Measurements from ENCODE around the gene PLS3. TPM values are rescaled to one million over a fixed set of nuclear protein-coding genes. Genes with fewer than 3 reads are reported as not detected.
A peak's percentile ranks its signal among the peaks of the same experiment; 100 is the strongest.

The PLS3 gene
- total RNA-seq, 1 donor from 2014 or later, result 17.8 TPM

GRCh38 chrX:115559672-115560071 is 1.3 kb upstream of the PLS3 start:
- no peaks in the 10 kb centered on the region for H3K27me3 Mint-ChIP-seq (ENCODE audit: unreplicated experiment)
- no peak for TF ChIP-seq CTCF (IDR thresholded peaks at IDR 0.05; ENCODE audit: partially characterized antibody, unreplicated experiment)
- H3K36me3 Mint-ChIP-seq (ENCODE audit: unreplicated experiment), result no peaks in the 10 kb centered on the region
- H3K9me3 Mint-ChIP-seq (ENCODE audit: unreplicated experiment), result no peaks in the 10 kb centered on the region
- H3K27ac Mint-ChIP-seq (ENCODE audit: unreplicated experiment), result no peak overlapping the region
- no peak for DNase-seq
- H3K4me3 Mint-ChIP-seq (ENCODE audit: unreplicated experiment), result no peak overlapping the region
- no peaks in the 10 kb centered on the region for H3K4me1 Mint-ChIP-seq (ENCODE audit: low read depth, unreplicated experiment)

DNA sequence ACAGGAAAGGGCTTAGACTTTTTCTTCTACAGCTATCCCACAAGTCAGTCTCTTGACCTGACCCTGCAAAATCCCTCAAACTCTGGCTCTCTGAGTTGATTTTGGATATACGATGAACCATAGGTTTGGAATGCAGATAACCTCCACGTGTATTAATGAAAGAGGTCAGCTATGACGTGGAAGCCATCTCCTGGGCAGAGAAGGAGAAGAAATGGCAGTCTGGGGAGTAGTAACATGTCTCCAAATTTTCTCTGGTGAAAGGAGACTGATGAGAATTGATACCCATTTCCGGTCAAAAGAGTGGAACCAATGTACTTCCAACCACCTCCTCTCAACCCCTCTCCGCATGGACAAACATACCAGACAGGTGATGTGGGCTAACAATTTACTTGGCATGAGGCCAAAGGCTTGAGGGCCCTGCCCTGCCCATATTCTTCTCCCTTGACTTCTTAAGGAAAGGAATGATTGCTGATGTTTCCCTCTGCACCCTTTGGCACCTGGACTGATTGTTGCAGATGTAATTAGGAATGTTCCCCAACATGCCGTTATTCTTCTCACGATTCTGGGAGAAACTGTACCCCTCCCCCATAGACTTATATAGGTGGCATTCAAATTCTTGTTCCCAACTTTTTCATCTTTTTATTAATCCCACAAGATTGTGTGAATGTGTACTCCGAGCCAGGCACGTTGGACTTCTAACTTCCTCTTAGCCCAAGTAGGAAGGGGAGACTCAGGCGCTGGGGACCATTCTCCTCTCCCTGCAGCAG is 580 bp upstream of the PLS3 start:
- Mint-ChIP-seq H3K27me3 (ENCODE audit: unreplicated experiment) (no peaks in the 10 kb centered on the region), H3K36me3 (ENCODE audit: unreplicated experiment) (no peaks in the 10 kb centered on the region), H3K4me1 (ENCODE audit: low read depth, unreplicated experiment) (no peaks in the 10 kb centered on the region), H3K4me3 (ENCODE audit: unreplicated experiment) (peak overlapping the region; percentile 88), H3K27ac (ENCODE audit: unreplicated experiment) (no peak overlapping the region), H3K9me3 (ENCODE audit: unreplicated experiment) (no peaks in the 10 kb centered on the region)
- no peak for DNase-seq
- no peak for TF ChIP-seq CTCF (IDR thresholded peaks at IDR 0.05; ENCODE audit: partially characterized antibody, unreplicated experiment)

GRCh38 chrX:115561605-115562479 is 868 bp downstream of the PLS3 start:
- TF ChIP-seq CTCF (IDR thresholded peaks at IDR 0.05; ENCODE audit: partially characterized antibody, unreplicated experiment), result no peak
- peak; percentile 36 for DNase-seq
- Mint-ChIP-seq H3K27ac (ENCODE audit: unreplicated experiment) (no peak overlapping the region), H3K27me3 (ENCODE audit: unreplicated experiment) (no peaks in the 10 kb centered on the region), H3K9me3 (ENCODE audit: unreplicated experiment) (no peaks in the 10 kb centered on the region), H3K4me3 (ENCODE audit: unreplicated experiment) (peak overlapping the region; percentile 88), H3K36me3 (ENCODE audit: unreplicated experiment) (no peaks in the 10 kb centered on the region), H3K4me1 (ENCODE audit: low read depth, unreplicated experiment) (no peaks in the 10 kb centered on the region)

GRCh38 chrX:115562480-115562847 is 1.5 kb downstream of the PLS3 start:
- Mint-ChIP-seq H3K9me3 (ENCODE audit: unreplicated experiment) (no peaks in the 10 kb centered on the region), H3K36me3 (ENCODE audit: unreplicated experiment) (no peaks in the 10 kb centered on the region), H3K27me3 (ENCODE audit: unreplicated experiment) (no peaks in the 10 kb centered on the region), H3K4me1 (ENCODE audit: low read depth, unreplicated experiment) (no peaks in the 10 kb centered on the region), H3K27ac (ENCODE audit: unreplicated experiment) (no peak overlapping the region), H3K4me3 (ENCODE audit: unreplicated experiment) (peak overlapping the region; percentile 88)
- TF ChIP-seq CTCF (IDR thresholded peaks at IDR 0.05; ENCODE audit: partially characterized antibody, unreplicated experiment), result no peak
- DNase-seq, result no peak
